DND-41 (cell line): Measurements from ENCODE around the gene PRPS1.
"Not testable (repeated sequence)": the region's sequence is repeated elsewhere in the genome, so short reads cannot be mapped to it uniquely, and the experiment has no call there.

Experiments used
- ATAC-seq: fragments of 200-7000 bp; cut with Tn5 transposase; 3 replicates; pipeline ENCODE4 v1.9.1; 2021; ENCODE audit warnings: low read depth; ENCODE audit not compliant: insufficient read depth
- DNase-seq: peaks from one replicate; pipeline ENCODE4 v3.0.0-alpha.2; 2020
- H2AFZ ChIP-seq: 2 replicates; pipeline ENCODE4 v1.6.0; 2012; ENCODE audit warnings: low read depth, low read length
- H3K27ac ChIP-seq: 2 replicates; pipeline ENCODE4 v1.5.1; 2012; ENCODE audit warnings: low read length, inconsistent platforms
- H3K27me3 ChIP-seq: fragments of 200-600 bp; sonication (generic); 2 replicates; pipeline ENCODE4 v1.6.0; 2012; ENCODE audit warnings: low read length, mild to moderate bottlenecking, inconsistent platforms; ENCODE audit not compliant: insufficient read depth, poor library complexity
- H3K36me3 ChIP-seq: 2 replicates; pipeline ENCODE4 v1.5.1; 2012; ENCODE audit warnings: low read length, inconsistent platforms; ENCODE audit not compliant: insufficient read depth
- H3K4me1 ChIP-seq: 2 replicates; pipeline ENCODE4 v1.5.1; 2012; ENCODE audit warnings: mild to moderate bottlenecking, low read length; ENCODE audit not compliant: insufficient read depth
- H3K4me2 ChIP-seq: 2 replicates; pipeline ENCODE4 v1.6.0; 2012; ENCODE audit warnings: mild to moderate bottlenecking, moderate library complexity, low read length, inconsistent platforms; ENCODE audit not compliant: insufficient read depth
- H3K4me3 ChIP-seq, 2 experiments: fragments of 200-600 bp in 1 of 2; shearing (Covaris generic) in 1 of 2; 2 replicates each; pipeline ENCODE4 v1.5.1; 2012 to 2016; ENCODE audit warnings: inconsistent platforms in 2 of 2, low read length in 2 of 2, mild to moderate bottlenecking in 2 of 2, low read depth in 1 of 2, moderate library complexity in 1 of 2
- H3K79me2 ChIP-seq: 2 replicates; pipeline ENCODE4 v1.6.0; 2012; ENCODE audit warnings: low read length, inconsistent platforms; ENCODE audit not compliant: insufficient read depth
- H3K9ac ChIP-seq: 2 replicates; pipeline ENCODE4 v1.6.0; 2012; ENCODE audit warnings: low read depth, mild to moderate bottlenecking, inconsistent platforms, low read length, moderate library complexity
- H3K9me3 ChIP-seq: 2 replicates; pipeline ENCODE4 v1.5.1; 2012; ENCODE audit warnings: low read length, moderate library complexity, mild to moderate bottlenecking, inconsistent platforms; ENCODE audit not compliant: insufficient read depth, severe bottlenecking
- H4K20me1 ChIP-seq: 2 replicates; pipeline ENCODE4 v1.6.0; 2012; ENCODE audit warnings: low read length; ENCODE audit not compliant: insufficient read depth
- EZH2 ChIP-seq: IDR thresholded peaks from 3 replicates; pipeline ENCODE4 v1.6.1; 2012; ENCODE audit warnings: borderline replicate concordance, low read depth, mild to moderate bottlenecking, moderate library complexity, low read length, inconsistent platforms; ENCODE audit not compliant: severe bottlenecking
- TF ChIP-seq, protein P1 (sequence below): IDR thresholded peaks from 2 replicates; pipeline ENCODE4 v1.5.1; 2012; ENCODE audit warnings: borderline replicate concordance, low read length, moderate library complexity, mild to moderate bottlenecking; ENCODE audit not compliant: poor library complexity, severe bottlenecking; ENCODE audit errors: extremely low read depth

Gene PRPS1

DNA sequence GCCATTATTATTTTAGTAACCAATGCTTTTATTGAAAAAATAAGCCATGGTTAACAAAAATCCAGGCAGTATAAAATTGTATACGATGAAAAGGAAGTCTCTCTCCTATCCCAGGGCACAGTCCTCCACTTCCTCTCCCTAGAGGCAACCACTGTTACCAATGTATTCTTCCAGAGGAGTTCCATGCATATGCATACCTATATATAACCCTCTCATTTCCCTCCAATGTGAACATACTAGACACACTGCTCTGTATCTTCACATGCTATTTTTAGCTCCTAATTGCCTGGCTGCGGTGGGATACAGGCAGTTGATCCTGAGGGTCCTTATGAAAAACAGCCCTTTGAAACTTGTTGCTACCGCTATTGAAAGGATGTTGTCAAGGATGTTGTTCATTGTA lies 33.8 kb downstream of the PRPS1 start:
- Histone ChIP-seq H4K20me1 (no peaks in the 10 kb centered on the region), H3K9ac (no peak overlapping the region), H3K9me3 (no peaks in the 10 kb centered on the region), H3K4me2 (no peak overlapping the region), H3K4me1 (no peaks in the 10 kb centered on the region), H3K4me3 (no peak overlapping the region), H3K36me3 (no peaks in the 10 kb centered on the region), H3K27me3 (no peaks in the 10 kb centered on the region), H3K27ac (no peak overlapping the region), H3K79me2 (no peaks in the 10 kb centered on the region), H2AFZ (no peak overlapping the region)
- TF ChIP-seq, protein P1, sequence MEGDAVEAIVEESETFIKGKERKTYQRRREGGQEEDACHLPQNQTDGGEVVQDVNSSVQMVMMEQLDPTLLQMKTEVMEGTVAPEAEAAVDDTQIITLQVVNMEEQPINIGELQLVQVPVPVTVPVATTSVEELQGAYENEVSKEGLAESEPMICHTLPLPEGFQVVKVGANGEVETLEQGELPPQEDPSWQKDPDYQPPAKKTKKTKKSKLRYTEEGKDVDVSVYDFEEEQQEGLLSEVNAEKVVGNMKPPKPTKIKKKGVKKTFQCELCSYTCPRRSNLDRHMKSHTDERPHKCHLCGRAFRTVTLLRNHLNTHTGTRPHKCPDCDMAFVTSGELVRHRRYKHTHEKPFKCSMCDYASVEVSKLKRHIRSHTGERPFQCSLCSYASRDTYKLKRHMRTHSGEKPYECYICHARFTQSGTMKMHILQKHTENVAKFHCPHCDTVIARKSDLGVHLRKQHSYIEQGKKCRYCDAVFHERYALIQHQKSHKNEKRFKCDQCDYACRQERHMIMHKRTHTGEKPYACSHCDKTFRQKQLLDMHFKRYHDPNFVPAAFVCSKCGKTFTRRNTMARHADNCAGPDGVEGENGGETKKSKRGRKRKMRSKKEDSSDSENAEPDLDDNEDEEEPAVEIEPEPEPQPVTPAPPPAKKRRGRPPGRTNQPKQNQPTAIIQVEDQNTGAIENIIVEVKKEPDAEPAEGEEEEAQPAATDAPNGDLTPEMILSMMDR = no peak
- no peak for TF ChIP-seq EZH2
- DNase-seq (no peak), ATAC-seq (no peak)

DNA sequence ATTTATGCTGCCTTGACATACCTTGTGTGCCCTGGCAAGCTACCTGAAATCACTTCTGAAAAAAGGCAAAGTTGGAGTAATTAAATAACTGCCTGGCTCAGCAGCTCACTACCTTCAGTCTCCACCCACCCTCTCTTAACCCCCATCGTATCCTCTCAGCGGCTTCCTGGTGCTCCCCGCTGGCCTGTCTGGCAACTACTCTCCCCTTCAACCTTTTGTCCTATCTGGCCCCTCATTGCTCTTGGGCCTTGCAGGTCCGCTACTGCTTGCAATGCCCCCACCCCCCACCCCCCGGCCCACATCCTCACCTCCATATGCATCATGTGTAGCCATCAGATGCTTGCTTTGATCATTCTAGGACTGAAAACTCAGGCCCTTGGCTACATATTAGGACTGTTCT lies 34.5 kb downstream of the PRPS1 start:
- Histone ChIP-seq H3K9ac (no peak overlapping the region), H2AFZ (no peak overlapping the region), H3K4me2 (no peak overlapping the region)

DNA sequence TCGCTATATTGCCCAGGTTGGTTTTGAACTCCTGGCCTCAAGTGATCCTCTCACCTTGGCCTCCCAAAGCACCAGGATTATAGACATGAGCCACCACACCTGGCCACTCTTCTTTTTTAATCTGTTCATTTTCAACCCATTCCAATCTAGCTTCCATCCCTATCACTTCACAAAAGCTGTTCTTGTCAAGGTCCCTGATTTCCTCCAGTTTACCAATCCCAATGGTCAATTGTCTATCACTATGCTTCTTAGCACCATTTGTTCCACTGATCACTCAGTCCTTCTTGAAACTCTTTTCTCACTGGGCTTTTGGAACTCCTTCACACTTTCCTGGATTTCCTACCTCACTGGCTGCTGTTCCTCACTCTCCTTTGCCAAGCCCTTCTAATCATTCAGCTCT lies 38.6 kb downstream of the PRPS1 start:
- no peak for TF ChIP-seq EZH2
- TF ChIP-seq, protein P1 = no peak
- Histone ChIP-seq H4K20me1 (no peaks in the 10 kb centered on the region), H3K4me1 (no peaks in the 10 kb centered on the region), H2AFZ (no peak overlapping the region), H3K4me2 (no peak overlapping the region), H3K27ac (no peak overlapping the region), H3K4me3 (no peak overlapping the region), H3K9me3 (no peaks in the 10 kb centered on the region), H3K9ac (no peak overlapping the region), H3K27me3 (no peaks in the 10 kb centered on the region), H3K79me2 (no peaks in the 10 kb centered on the region), H3K36me3 (no peaks in the 10 kb centered on the region)
- ATAC-seq (no peak), DNase-seq (no peak)

More for the DNA sequence above, 34.5 kb downstream of the PRPS1 start:
- no peaks in the 10 kb centered on the region for H3K36me3 ChIP-seq
- H3K4me1 ChIP-seq = no peaks in the 10 kb centered on the region
- H3K9me3 ChIP-seq = no peaks in the 10 kb centered on the region
- ATAC-seq = no peak
- no peak for DNase-seq
- H3K27me3 ChIP-seq = no peaks in the 10 kb centered on the region
- no peak for TF ChIP-seq EZH2
- TF ChIP-seq, protein P1 = no peak
- H3K79me2 ChIP-seq = no peaks in the 10 kb centered on the region
- no peak overlapping the region for H3K27ac ChIP-seq
- no peak overlapping the region for H3K4me3 ChIP-seq
- no peaks in the 10 kb centered on the region for H4K20me1 ChIP-seq

DNA sequence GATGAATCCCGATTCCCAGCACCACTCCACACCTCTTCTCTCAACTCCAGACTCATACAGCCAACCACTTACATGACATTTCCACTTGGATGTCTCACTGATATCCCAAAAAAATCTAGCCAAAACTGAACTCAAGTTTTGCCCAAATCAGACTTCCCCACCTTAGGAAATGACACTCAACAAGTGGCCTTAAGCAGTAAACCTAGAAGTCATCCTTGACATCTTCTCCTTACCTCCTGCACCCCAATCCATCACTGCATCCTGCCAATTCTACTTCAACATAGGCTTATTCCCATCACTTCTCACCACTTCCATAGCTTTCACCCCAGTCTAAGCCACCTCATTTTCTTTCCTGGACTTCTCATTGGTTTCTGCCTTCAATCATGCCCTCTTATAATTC lies 39.1 kb downstream of the PRPS1 start:
- ATAC-seq = no peak
- H3K27me3 ChIP-seq = no peaks in the 10 kb centered on the region

DNA sequence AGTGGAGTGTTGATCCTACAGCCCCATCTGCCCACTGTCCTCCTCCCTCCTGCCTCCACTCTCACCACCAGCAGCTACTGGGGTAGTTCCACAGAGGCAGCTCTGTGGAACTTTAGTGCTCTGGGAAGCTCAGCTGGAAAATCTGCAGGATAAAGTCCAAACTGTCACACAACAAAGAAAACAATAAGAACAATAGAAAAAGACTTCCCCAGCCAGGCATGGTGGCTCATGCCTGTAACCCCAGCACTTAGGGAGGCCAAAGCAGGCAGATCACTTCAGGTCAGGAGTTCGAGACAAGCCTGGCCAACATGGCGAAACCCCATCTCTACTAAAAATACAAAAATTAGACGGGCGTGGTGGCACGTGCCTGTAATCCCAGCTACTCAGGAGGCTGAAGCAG lies 40.4 kb downstream of the PRPS1 start:
- ATAC-seq, H3K27me3 ChIP-seq, DNase-seq: not testable (repeated sequence)

More for the DNA sequence above, 39.1 kb downstream of the PRPS1 start:
- H3K4me1 ChIP-seq = no peaks in the 10 kb centered on the region
- H3K79me2 ChIP-seq = no peaks in the 10 kb centered on the region
- no peak overlapping the region for H3K4me3 ChIP-seq
- no peak overlapping the region for H3K27ac ChIP-seq
- no peak for DNase-seq
- H3K9ac ChIP-seq = no peak overlapping the region
- H3K4me2 ChIP-seq = no peak overlapping the region
- H4K20me1 ChIP-seq = no peaks in the 10 kb centered on the region
- H2AFZ ChIP-seq = no peak overlapping the region
- TF ChIP-seq EZH2 = no peak
- TF ChIP-seq, protein P1 = no peak
- H3K36me3 ChIP-seq = no peaks in the 10 kb centered on the region
- no peaks in the 10 kb centered on the region for H3K9me3 ChIP-seq

More for the DNA sequence above, 40.4 kb downstream of the PRPS1 start:
- H4K20me1 ChIP-seq, H3K36me3 ChIP-seq, H3K9me3 ChIP-seq, H3K79me2 ChIP-seq, H2AFZ ChIP-seq, H3K4me3 ChIP-seq, H3K9ac ChIP-seq, H3K27ac ChIP-seq, H3K4me2 ChIP-seq: not testable (repeated sequence)
- peaks cover 11% of the 10 kb centered on the region for H3K4me1 ChIP-seq
